ENCODE results near the gene OAT. TPM values are rescaled to one million over a fixed set of nuclear protein-coding genes. Genes with fewer than 3 reads are reported as not detected.

The OAT gene
- polyA plus RNA-seq, 1 of the 3 experiments (the other 2 are of a cell fraction): 65.7 TPM

DNA sequence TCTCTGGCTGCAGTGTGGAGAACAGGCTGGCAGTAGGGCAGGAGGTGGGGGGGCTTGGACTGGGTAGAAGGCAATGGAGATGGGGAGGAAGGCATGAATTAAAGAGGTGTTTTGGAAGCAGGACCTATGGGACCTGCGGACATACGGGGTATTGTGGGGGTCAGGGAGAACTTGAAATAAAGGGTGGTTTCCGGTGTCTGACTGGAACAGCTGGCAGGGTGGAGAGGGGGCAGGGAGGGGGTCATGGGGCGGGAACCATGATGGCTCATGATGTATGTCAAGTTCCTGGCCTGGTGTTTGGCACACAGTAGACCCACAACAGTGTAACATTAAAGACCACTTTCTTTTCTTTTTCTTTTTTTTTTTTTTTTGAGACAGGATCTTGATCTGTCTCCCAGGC is 48.4 kb upstream of the OAT start:
- no peaks in the 10 kb centered on the region for H3K36me3 ChIP-seq (replicated peaks in 1 of 2; ENCODE audit: control insufficient read depth in 1 of 2, insufficient read depth in 2 of 2, low read length in 1 of 2)
- POLR2A ChIA-PET: no interaction called here
- no peaks in the 10 kb centered on the region for H3K9me3 ChIP-seq
- no peak overlapping the region for H3K9ac ChIP-seq
- DNase-seq: no peak
- WGBS (ENCODE audit: low lambda C conversion rate): 97% methylated on average over 4 of the region's 4 CpGs
- peaks cover 8% of the 10 kb centered on the region; the same call in 1 of the 2 replicates for H3K79me2 ChIP-seq (ENCODE audit: insufficient read depth)
- no peaks in the 10 kb centered on the region for H3K9me2 ChIP-seq
- CTCF ChIA-PET: interaction anchor here (0.9 kb wide), 1 partner anchor 47 kb away, joined by 3 read pairs; no protein-coding TSS in a partner anchor
- no peak overlapping the region for H3K4me3 ChIP-seq (ENCODE audit: low read depth in 2 of 2, low read length in 1 of 2)
- H4K20me1 ChIP-seq (ENCODE audit: insufficient read depth): peaks cover 10% of the 10 kb centered on the region; the same call in 1 of the 2 replicates
- H3K27me3 ChIP-seq (ENCODE audit: insufficient read depth): no peaks in the 10 kb centered on the region
- H3F3A ChIP-seq (replicated peaks; ENCODE audit: insufficient read depth): peaks cover 5% of the 10 kb centered on the region
- no peak overlapping the region for H3K4me2 ChIP-seq
- no peak overlapping the region for H2AFZ ChIP-seq (ENCODE audit: low read depth)
- TF ChIP-seq, protein P1, sequence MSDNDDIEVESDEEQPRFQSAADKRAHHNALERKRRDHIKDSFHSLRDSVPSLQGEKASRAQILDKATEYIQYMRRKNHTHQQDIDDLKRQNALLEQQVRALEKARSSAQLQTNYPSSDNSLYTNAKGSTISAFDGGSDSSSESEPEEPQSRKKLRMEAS (IDR thresholded peaks at IDR 0.05; ENCODE audit: low read depth): no peak
- TF ChIP-seq SIN3A (IDR thresholded peaks at IDR 0.05; ENCODE audit: borderline replicate concordance, low read depth, low read length): no peak
- TF ChIP-seq RFX5 (IDR thresholded peaks at IDR 0.05; ENCODE audit: low read length): no peak
- TF ChIP-seq, protein P2, sequence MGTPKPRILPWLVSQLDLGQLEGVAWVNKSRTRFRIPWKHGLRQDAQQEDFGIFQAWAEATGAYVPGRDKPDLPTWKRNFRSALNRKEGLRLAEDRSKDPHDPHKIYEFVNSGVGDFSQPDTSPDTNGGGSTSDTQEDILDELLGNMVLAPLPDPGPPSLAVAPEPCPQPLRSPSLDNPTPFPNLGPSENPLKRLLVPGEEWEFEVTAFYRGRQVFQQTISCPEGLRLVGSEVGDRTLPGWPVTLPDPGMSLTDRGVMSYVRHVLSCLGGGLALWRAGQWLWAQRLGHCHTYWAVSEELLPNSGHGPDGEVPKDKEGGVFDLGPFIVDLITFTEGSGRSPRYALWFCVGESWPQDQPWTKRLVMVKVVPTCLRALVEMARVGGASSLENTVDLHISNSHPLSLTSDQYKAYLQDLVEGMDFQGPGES (IDR thresholded peaks at IDR 0.05; ENCODE audit: low read depth, low read length): no peak
- no peak for TF ChIP-seq POLR2AphosphoS5 (IDR thresholded peaks at IDR 0.05; ENCODE audit: low read depth, low read length)
- no peak for TF ChIP-seq FOXJ3 (CRISPR knock-in tag; IDR thresholded peaks at IDR 0.05)
- TF ChIP-seq EP300 (IDR thresholded peaks at IDR 0.05; ENCODE audit: borderline replicate concordance in 1 of 2, low read depth in 1 of 2, low read length in 1 of 2): no peak
- no peak for TF ChIP-seq FOXM1 (IDR thresholded peaks at IDR 0.05; ENCODE audit: low read depth)
- no peak for TF ChIP-seq RCOR1 (IDR thresholded peaks at IDR 0.05; ENCODE audit: low read length)
- no peak for TF ChIP-seq EZH2phosphoT487 (IDR thresholded peaks at IDR 0.05; ENCODE audit: borderline replicate concordance, low read depth)
- TF ChIP-seq, protein P3, sequence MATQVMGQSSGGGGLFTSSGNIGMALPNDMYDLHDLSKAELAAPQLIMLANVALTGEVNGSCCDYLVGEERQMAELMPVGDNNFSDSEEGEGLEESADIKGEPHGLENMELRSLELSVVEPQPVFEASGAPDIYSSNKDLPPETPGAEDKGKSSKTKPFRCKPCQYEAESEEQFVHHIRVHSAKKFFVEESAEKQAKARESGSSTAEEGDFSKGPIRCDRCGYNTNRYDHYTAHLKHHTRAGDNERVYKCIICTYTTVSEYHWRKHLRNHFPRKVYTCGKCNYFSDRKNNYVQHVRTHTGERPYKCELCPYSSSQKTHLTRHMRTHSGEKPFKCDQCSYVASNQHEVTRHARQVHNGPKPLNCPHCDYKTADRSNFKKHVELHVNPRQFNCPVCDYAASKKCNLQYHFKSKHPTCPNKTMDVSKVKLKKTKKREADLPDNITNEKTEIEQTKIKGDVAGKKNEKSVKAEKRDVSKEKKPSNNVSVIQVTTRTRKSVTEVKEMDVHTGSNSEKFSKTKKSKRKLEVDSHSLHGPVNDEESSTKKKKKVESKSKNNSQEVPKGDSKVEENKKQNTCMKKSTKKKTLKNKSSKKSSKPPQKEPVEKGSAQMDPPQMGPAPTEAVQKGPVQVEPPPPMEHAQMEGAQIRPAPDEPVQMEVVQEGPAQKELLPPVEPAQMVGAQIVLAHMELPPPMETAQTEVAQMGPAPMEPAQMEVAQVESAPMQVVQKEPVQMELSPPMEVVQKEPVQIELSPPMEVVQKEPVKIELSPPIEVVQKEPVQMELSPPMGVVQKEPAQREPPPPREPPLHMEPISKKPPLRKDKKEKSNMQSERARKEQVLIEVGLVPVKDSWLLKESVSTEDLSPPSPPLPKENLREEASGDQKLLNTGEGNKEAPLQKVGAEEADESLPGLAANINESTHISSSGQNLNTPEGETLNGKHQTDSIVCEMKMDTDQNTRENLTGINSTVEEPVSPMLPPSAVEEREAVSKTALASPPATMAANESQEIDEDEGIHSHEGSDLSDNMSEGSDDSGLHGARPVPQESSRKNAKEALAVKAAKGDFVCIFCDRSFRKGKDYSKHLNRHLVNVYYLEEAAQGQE (IDR thresholded peaks at IDR 0.05; ENCODE audit: low read depth, low read length): no peak
- no peaks in the 10 kb centered on the region; a peak in 1 of 4 replicates for H3K4me1 ChIP-seq (ENCODE audit: control insufficient read depth in 1 of 2, insufficient read depth in 2 of 2, low read depth in 1 of 2, low read length in 1 of 2)
- H3K27ac ChIP-seq (ENCODE audit: low read depth in 2 of 2, low read length in 1 of 2): no peak overlapping the region

All from SK-N-SH (cell line).